HG03520 (cell line): ENCODE data around the gene TAF7.
"Not testable (repeated sequence)": the region's sequence is repeated elsewhere in the genome, so short reads cannot be mapped to it uniquely, and the experiment has no call there.

Source experiments
- ATAC-seq: cut with Tn5 transposase; IDR thresholded peaks from one replicate; pipeline ENCODE4 v1.9.1; 2021; ENCODE audit warnings: mild to moderate bottlenecking, moderate library complexity; ENCODE audit not compliant: unreplicated experiment

The TAF7 gene, protein sequence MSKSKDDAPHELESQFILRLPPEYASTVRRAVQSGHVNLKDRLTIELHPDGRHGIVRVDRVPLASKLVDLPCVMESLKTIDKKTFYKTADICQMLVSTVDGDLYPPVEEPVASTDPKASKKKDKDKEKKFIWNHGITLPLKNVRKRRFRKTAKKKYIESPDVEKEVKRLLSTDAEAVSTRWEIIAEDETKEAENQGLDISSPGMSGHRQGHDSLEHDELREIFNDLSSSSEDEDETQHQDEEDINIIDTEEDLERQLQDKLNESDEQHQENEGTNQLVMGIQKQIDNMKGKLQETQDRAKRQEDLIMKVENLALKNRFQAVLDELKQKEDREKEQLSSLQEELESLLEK

DNA sequence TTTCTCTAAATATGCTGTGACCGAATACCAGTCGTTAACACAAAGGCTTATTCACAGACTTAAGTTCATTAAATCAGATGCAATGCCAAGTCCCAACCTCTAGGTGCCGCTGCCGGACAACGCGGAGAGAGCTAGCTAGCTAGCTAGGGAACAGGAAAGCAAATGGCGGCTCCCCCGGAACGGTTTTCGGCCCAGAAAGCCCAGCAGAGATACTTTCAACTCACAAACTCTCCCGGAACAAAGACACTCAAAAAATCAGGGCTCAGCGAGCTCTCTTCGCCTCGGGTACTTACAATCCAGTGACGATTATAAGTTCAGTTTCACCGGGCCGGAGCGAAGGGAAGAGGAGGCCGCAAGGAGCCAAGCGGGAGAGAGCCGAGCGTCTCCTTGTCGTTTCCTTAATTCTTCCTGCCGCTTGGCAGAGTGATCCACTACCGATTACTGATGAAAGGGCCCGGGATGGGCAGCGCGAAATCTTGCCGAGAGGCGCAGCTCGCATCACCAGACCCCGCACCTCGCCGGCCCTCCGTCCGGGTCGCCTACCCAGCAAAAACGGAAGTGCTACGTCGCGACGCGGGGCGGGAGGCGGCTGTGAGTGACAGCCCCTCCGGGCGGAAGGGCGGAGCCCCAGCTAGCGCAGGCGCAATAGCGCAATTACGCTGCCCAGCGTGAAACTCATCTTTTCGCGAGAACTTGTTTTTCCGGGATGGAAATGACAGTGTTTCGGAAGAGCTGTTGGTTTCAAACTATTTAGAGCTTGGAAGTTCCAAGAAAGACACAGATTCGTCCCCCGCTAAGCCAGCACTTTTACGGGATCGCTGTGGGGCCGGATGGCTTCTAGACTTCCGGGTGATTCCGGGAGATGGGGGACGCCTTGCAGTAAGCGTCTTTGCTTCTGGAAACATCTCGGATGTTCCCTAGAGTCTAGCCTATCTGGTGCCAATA is at the start of gene TAF7:
TSS of gene TAF7 (minus strand) at position 560 of the 945 bp plus-strand sequence. CDS start 740 bp downstream, outside the sequence.
- peak; percentile 91 for ATAC-seq

DNA sequence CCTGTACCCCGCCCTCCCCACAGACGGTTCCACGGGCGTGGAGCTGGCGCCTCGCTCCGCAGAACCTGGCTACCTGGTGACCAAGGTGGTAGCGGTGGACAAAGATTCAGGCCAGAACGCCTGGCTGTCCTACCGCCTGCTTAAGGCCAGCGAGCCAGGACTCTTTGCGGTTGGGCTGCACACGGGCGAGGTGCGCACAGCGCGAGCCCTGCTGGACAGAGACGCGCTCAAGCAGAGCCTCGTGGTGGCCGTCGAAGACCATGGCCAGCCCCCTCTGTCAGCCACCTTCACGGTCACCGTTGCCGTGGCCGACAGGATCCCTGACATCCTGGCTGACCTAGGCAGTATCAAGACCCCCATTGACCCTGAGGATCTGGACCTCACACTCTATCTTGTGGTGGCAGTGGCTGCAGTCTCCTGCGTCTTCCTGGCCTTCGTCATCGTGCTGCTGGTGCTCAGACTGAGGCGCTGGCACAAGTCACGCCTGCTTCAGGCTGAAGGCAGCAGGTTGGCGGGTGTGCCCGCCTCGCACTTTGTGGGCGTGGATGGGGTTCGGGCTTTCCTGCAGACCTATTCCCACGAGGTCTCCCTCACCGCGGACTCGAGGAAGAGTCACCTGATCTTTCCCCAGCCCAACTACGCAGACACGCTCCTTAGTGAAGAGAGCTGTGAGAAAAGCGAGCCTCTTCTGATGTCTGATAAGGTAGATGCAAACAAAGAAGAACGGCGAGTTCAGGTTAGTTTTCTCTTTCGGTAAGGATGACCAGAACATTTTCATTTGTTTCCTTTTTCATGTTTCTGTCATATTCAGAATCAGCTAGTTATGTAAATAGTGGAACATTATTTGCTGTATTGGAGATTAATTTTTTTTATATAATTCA is 45.7 kb upstream of the TAF7 start:
- ATAC-seq, result no peak

DNA sequence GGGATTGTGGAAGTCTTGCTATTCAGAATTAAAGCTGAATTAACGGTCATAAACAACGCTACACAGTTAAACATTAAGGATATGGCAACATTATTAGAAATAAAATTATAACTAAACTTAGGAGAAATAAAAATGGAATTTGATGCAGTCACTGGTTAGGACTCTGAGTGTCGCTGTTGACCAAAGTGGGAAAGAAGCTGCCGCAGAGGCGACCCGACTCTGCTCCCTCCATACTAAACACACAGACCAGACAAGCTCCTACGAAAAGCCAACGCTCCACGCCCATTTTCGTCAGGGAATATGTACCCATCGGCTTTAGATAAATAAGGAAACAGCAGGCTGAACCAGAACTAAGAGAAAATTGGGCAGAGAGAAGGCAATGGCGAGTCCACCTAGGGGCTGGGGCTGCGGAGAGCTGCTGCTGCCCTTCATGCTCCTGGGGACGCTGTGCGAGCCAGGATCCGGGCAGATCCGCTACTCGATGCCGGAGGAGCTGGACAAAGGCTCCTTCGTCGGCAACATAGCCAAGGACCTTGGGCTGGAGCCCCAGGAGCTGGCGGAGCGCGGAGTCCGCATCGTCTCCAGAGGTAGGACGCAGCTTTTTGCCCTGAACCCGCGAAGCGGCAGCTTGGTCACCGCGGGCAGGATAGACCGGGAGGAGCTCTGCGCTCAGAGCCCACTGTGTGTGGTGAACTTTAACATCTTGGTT is 43.5 kb upstream of the TAF7 start, which contains the start of gene PCDHGA5:
TSS of gene PCDHGA5 (plus strand) at position 211 of the 709 bp plus-strand sequence. CDS start at position 380, 169 bp downstream.
- ATAC-seq, result no peak

DNA sequence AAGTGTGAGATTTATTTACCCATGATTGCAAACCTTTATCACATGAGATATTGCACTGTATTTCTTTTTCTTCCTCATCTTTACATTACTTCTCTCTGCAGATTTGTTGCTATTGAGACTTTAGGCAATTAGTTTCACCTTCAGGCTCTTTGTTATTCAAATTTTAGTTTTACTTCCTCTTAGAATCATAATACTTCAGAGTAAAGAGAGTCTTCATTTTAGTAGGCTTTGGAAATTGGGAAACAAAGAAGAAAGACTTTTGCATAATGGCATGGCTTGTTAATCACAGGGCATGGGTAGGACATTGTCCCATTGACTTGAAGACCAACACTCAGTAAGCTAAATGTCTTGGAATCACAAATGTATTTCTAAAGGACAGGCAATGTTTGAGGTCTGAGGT is 42.1 kb upstream of the TAF7 start:
- no peak for ATAC-seq

DNA sequence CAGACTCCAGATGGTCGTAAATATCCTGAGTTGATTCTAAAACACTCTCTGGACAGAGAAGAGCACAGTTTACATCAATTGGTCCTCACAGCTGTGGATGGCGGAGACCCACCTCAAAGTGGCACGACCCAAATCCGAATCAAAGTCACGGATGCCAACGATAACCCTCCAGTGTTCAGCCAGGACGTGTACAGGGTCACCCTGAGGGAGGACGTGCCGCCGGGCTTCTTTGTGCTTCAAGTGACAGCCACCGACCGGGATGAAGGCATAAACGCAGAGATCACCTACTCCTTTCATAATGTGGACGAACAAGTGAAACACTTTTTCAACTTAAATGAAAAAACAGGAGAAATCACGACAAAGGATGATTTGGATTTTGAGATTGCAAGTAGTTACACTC is 40.1 kb upstream of the TAF7 start:
- no peak for ATAC-seq

DNA sequence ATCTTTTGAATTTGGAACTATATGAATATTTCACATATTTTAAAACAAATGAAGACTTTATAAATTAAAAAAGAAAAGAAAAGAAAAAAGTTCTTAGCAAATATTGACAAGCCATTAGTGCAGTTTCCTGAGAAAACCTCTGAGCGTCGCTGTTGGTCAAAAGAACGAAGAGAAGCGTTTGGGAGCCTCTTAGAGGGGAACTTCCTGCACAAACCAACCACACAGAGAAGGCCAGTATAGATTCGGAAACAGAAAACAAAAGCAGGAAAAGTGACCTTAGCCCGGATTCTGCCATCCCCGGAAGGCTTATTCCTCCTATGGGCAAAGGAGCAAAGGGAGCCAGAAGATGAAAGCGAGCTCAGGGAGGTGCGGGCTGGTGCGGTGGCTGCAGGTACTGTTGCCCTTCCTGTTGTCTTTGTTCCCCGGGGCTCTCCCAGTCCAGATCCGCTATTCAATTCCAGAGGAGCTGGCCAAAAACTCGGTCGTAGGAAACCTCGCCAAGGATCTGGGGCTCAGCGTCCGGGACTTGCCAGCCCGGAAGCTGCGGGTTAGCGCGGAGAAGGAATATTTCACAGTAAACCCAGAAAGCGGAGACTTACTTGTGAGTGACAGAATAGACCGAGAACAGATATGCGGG is 39.3 kb upstream of the TAF7 start, which contains the start of gene PCDHGB2:
TSS of gene PCDHGB2 (plus strand) at position 205 of the 637 bp plus-strand sequence. CDS start at position 347, 142 bp downstream.
- ATAC-seq, result peak; percentile 46

DNA sequence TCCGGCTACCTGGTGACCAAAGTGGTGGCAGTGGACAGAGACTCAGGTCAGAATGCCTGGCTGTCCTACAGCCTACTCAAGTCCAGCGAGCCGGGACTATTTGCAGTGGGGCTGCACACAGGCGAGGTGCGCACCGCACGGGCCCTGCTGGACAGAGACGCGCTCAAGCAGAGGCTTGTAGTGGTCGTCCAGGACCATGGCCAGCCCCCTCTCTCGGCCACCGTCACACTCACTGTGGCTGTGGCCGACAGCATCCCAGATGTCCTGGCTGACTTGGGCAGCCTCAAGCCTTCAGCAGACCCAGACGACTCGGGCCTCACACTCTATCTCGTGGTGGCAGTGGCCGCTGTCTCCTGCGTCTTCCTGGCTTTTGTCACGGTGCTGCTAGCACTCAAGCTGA is 36.4 kb upstream of the TAF7 start:
- no peak for ATAC-seq

DNA sequence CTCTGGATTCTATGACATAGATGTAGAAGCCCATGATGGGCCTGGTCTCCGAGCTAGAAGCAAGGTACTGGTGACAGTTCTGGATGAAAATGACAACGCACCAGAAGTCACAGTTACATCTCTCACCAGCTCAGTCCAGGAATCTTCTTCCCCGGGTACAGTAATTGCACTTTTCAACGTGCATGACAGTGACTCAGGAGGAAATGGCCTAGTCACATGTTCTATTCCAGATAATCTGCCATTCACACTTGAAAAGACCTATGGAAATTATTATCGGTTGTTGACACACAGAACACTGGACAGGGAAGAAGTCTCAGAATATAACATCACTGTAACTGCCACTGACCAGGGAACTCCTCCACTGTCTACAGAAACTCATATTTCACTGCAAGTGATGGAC is 35.5 kb upstream of the TAF7 start:
- no peak for ATAC-seq

DNA sequence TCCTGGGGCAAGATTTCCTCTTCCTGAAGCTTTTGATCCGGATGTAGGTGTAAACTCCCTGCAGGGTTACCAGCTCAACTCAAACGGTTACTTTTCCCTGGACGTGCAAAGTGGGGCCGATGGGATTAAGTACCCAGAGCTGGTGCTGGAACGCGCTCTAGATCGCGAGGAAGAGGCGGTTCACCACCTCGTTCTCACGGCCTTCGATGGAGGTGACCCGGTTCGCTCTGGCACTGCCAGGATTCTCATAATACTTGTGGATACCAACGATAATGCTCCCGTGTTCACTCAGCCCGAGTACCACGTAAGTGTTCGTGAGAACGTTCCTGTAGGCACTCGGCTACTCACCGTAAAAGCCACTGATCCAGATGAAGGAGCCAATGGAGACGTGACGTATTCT is 35.1 kb upstream of the TAF7 start:
- no peak for ATAC-seq

DNA sequence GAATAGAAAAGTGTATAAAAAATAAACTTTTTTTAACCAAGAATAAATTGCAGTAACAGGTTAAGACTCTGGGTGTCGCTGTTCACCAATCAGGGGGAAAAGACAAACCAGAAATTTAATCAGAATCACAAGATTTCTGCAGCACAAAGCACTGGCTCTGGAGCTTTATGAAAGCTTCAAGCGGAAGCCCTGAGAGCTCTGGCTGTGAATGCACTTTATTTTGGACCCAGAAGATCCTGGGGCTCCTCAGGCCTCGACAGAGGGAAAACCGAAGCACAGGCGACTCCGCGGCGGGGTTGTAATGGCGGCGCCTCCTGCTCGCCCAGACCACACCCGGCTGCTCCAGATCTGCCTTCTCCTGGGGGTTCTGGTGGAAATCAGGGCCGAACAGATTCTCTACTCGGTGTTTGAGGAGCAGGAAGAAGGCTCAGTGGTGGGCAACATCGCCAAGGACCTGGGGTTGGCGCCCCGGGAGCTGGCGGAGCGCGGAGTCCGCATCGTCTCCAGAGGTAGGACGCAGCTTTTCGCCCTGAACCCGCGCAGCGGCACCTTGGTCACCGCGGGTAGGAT is 34.4 kb upstream of the TAF7 start, which contains the start of gene PCDHGA4:
TSS of gene PCDHGA4 (plus strand) at position 122 of the 570 bp plus-strand sequence. CDS start at position 209, 87 bp downstream.
- no peak for ATAC-seq

DNA sequence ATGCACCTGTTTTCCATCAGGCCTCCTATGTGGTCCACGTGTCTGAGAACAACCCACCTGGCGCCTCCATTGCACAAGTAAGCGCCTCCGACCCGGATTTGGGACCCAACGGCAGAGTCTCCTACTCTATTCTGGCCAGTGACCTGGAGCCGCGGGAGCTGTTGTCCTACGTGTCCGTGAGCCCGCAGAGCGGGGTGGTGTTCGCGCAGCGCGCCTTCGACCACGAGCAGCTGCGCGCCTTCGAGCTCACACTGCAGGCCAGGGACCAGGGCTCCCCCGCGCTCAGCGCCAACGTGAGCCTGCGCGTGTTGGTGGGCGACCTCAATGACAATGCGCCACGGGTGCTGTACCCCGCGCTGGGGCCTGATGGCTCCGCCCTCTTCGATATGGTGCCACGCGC is 31.0 kb upstream of the TAF7 start:
- no peak for ATAC-seq

DNA sequence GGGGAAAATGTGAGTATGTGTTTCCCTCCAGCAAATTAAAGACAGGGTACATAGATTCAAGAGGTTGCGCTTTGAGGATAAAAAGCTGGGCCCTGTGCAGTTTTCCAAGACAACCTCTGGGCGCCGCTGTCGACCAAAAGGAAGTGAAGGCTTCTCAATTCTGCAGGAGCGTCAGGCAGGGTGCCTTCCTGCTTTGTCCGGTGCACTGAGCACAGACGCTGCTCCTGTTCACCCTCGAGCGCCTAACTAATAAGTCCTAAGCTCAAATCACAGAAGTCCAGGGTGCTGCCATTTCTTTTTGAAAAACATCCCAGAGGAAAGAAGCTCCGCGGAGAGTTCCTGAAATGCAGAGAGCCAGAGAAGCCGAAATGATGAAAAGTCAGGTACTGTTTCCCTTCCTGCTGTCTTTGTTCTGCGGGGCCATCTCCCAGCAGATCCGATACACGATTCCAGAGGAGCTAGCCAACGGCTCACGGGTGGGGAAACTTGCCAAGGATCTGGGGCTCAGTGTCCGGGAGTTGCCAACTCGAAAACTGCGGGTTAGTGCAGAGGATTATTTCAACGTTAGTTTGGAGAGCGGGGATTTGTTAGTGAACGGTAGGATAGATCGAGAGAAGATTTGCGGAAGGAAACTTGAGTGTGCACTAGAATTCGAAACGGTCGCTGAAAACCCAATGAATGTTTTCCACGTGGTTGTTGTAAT is 29.5 kb upstream of the TAF7 start, which contains the start of gene PCDHGB1:
TSS of gene PCDHGB1 (plus strand) at position 183 of the 703 bp plus-strand sequence. CDS start at position 345, 162 bp downstream.
- peak; percentile 92 for ATAC-seq

DNA sequence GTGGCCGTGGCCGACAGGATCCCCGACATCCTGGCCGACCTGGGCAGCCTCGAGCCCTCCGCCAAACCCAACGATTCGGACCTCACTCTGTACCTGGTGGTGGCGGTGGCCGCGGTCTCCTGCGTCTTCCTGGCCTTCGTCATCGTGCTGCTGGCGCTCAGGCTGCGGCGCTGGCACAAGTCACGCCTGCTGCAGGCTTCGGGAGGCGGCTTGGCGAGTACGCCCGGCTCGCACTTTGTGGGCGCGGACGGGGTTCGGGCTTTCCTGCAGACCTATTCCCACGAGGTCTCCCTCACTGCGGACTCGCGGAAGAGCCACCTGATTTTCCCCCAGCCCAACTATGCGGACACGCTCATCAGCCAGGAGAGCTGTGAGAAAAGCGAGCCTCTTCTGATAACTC is 25.4 kb upstream of the TAF7 start:
- ATAC-seq, result not testable (repeated sequence)

DNA sequence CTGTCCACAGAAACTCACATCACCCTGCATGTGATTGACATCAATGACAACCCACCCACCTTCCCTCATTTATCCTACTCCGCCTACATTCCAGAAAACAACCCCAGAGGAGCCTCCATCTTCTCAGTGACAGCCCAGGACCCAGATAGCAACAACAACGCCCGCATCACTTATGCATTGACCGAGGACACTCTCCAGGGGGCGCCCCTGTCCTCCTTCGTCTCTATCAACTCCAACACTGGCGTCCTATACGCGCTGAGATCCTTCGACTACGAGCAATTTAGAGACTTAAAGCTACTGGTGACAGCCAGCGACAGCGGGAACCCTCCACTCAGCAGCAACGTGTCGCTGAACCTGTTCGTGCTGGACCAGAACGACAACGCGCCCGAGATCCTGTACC is 24.7 kb upstream of the TAF7 start:
- no peak for ATAC-seq

DNA sequence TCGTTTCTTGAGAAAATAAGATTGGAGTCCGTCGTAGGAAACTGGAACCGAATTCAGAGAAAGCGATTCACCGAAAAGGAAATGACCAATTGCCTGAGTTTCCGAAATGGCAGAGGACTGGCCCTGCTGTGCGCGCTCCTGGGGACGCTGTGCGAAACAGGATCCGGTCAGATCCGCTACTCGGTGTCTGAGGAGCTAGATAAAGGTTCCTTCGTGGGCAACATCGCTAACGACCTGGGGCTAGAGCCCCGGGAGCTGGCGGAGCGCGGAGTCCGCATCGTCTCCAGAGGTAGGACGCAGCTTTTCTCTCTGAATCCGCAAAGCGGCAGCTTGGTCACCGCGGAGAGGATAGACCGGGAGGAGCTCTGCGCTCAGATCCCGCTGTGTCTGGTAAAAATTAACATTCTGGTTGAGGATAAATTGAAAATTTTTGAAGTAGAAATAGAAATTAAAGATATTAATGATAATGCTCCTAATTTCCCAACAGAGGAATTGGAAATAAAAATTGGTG is 23.4 kb upstream of the TAF7 start:
- ATAC-seq, result no peak

DNA sequence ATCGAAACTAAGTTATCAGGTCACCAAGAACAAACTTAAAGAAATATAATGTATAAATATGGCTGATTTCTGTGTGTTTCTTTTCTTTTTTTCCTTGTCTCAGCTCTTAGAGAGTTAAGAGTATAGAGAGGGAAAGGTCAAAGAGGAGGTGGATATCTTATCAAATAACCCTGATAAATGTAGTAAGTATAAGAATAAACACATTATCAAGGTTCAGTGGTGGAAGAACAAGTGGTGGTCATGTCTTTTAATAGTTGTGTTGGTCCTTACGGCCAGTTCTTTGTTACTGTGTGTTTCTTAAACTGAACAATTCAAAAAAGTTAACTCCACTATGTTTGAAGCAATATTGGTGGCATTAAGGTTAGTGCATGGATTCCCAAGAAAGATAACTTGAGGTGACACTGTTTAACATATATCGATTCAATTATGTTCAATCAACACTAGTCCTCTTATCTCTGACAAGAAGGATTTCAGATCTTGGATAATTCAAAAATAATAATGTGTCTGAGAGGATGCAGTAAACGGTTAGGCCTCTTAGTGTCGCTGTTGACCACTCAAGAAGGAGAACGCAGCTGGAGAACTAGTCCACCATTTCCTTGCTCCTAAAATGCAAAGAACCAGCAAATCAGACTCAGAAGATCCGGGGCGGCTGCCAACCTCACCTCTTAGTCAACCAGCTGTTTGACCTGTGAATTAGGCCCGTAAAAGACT is 22.8 kb upstream of the TAF7 start, which contains the start of gene PCDHGA3:
TSS of gene PCDHGA3 (plus strand) at position 588 of the 711 bp plus-strand sequence. CDS start 205 bp downstream, outside the sequence.
- ATAC-seq, result no peak

DNA sequence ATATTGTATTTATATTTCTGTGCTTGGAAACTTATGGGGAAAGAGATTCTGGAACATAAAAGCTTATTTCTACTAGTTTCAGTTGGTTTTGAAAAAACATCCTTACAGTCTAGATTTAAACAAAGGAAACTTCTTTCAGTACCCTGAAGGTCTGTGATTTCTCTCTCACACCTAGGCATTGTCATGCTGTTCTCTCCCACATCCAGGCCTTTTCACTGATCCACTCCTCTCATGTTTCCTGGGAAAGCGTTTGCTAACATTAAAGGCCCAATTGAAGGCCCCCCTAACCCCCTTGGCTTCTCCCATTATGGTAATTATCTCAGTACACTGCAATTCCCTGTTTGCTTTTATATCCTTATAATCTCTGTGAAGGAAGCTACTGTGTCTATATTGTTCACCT is 22.2 kb upstream of the TAF7 start:
- ATAC-seq, result no peak
